ENCODE results near the gene MADCAM1.
A peak's percentile ranks its signal among the peaks of the same experiment; 100 is the strongest.

MADCAM1 gene

GRCh38 chr19:470701-471100 is 25.6 kb upstream of the MADCAM1 start:
- TF ChIP-seq SIN3A (IDR thresholded peaks at IDR 0.05; ENCODE audit: borderline replicate concordance, insufficient read depth, low read length) (no peak), POLR2AphosphoS5 (IDR thresholded peaks at IDR 0.05; ENCODE audit: low read depth, low read length) (no peak), FOXP2 (optimal IDR thresholded peaks at IDR 0.05; ENCODE audit: borderline replicate concordance, extremely low read depth, extremely low read length, insufficient read depth) (no peak), TAF1 (IDR thresholded peaks at IDR 0.05; ENCODE audit: borderline replicate concordance, insufficient read depth, low read length) (no peak), REST (IDR thresholded peaks at IDR 0.05; ENCODE audit: insufficient read depth in 1 of 2, low read depth in 2 of 2, low read length in 2 of 2) (no peak)

- TF ChIP-seq REST (IDR thresholded peaks at IDR 0.05; ENCODE audit: insufficient read depth in 1 of 2, low read depth in 2 of 2, low read length in 2 of 2): no peak
- no peak for TF ChIP-seq POLR2AphosphoS5 (IDR thresholded peaks at IDR 0.05; ENCODE audit: low read depth, low read length)
- no peak for TF ChIP-seq FOXP2 (optimal IDR thresholded peaks at IDR 0.05; ENCODE audit: borderline replicate concordance, extremely low read depth, extremely low read length, insufficient read depth)
- no peak for TF ChIP-seq SIN3A (IDR thresholded peaks at IDR 0.05; ENCODE audit: borderline replicate concordance, insufficient read depth, low read length)
- no peak for TF ChIP-seq TAF1 (IDR thresholded peaks at IDR 0.05; ENCODE audit: borderline replicate concordance, insufficient read depth, low read length)
Observed at GRCh38 chr19:472005-472858, 24.1 kb upstream of the MADCAM1 start.

GRCh38 chr19:474126-475078 is 21.9 kb upstream of the MADCAM1 start:
- TF ChIP-seq FOXP2 (optimal IDR thresholded peaks at IDR 0.05; ENCODE audit: borderline replicate concordance, extremely low read depth, extremely low read length, insufficient read depth) (peak; percentile 50), SIN3A (IDR thresholded peaks at IDR 0.05; ENCODE audit: borderline replicate concordance, insufficient read depth, low read length) (no peak), TAF1 (IDR thresholded peaks at IDR 0.05; ENCODE audit: borderline replicate concordance, insufficient read depth, low read length) (no peak), REST (IDR thresholded peaks at IDR 0.05; ENCODE audit: insufficient read depth in 1 of 2, low read depth in 2 of 2, low read length in 2 of 2) (no peak), POLR2AphosphoS5 (IDR thresholded peaks at IDR 0.05; ENCODE audit: low read depth, low read length) (no peak)

GRCh38 chr19:475360-475759 is 20.9 kb upstream of the MADCAM1 start:
- TF ChIP-seq FOXP2 (optimal IDR thresholded peaks at IDR 0.05; ENCODE audit: borderline replicate concordance, extremely low read depth, extremely low read length, insufficient read depth) (no peak), SIN3A (IDR thresholded peaks at IDR 0.05; ENCODE audit: borderline replicate concordance, insufficient read depth, low read length) (no peak), POLR2AphosphoS5 (IDR thresholded peaks at IDR 0.05; ENCODE audit: low read depth, low read length) (no peak), REST (IDR thresholded peaks at IDR 0.05; ENCODE audit: insufficient read depth in 1 of 2, low read depth in 2 of 2, low read length in 2 of 2) (no peak), TAF1 (IDR thresholded peaks at IDR 0.05; ENCODE audit: borderline replicate concordance, insufficient read depth, low read length) (no peak)

Data from PFSK-1 (cell line).